ENCODE results near the gene NPIPA1.
"Not testable (repeated sequence)": the region's sequence is repeated elsewhere in the genome, so short reads cannot be mapped to it uniquely, and the experiment has no call there.

Gene NPIPA1

GRCh38 chr16:14989291-14990281 lies 52.3 kb downstream of the NPIPA1 start:
- not testable (repeated sequence) for H3K4me3 ChIP-seq (ENCODE audit: low read depth, low read length); H3K4me1 ChIP-seq (ENCODE audit: control insufficient read depth, insufficient read depth, low read length); H3K9me3 ChIP-seq (ENCODE audit: control insufficient read depth, insufficient read depth, low read length); H3K9ac ChIP-seq (ENCODE audit: low read depth, low read length); H3K27me3 ChIP-seq (ENCODE audit: control insufficient read depth, insufficient read depth, low read length); H3K36me3 ChIP-seq (ENCODE audit: control insufficient read depth, insufficient read depth, low read length)

- H3K9ac ChIP-seq (ENCODE audit: low read depth, low read length); H3K36me3 ChIP-seq (ENCODE audit: control insufficient read depth, insufficient read depth, low read length); H3K4me3 ChIP-seq (ENCODE audit: low read depth, low read length); H3K9me3 ChIP-seq (ENCODE audit: control insufficient read depth, insufficient read depth, low read length); H3K4me1 ChIP-seq (ENCODE audit: control insufficient read depth, insufficient read depth, low read length); H3K27me3 ChIP-seq (ENCODE audit: control insufficient read depth, insufficient read depth, low read length): not testable (repeated sequence)
Observed at GRCh38 chr16:14993277-14994151, 56.3 kb downstream of the NPIPA1 start.

GRCh38 chr16:14996702-14997101 lies 59.5 kb downstream of the NPIPA1 start:
- H3K4me1 ChIP-seq (ENCODE audit: control insufficient read depth, insufficient read depth, low read length); H3K4me3 ChIP-seq (ENCODE audit: low read depth, low read length); H3K36me3 ChIP-seq (ENCODE audit: control insufficient read depth, insufficient read depth, low read length); H3K9ac ChIP-seq (ENCODE audit: low read depth, low read length); H3K27me3 ChIP-seq (ENCODE audit: control insufficient read depth, insufficient read depth, low read length); H3K9me3 ChIP-seq (ENCODE audit: control insufficient read depth, insufficient read depth, low read length): not testable (repeated sequence)

- H3K4me3 ChIP-seq (ENCODE audit: low read depth, low read length); H3K9me3 ChIP-seq (ENCODE audit: control insufficient read depth, insufficient read depth, low read length); H3K27me3 ChIP-seq (ENCODE audit: control insufficient read depth, insufficient read depth, low read length); H3K4me1 ChIP-seq (ENCODE audit: control insufficient read depth, insufficient read depth, low read length); H3K36me3 ChIP-seq (ENCODE audit: control insufficient read depth, insufficient read depth, low read length); H3K9ac ChIP-seq (ENCODE audit: low read depth, low read length): not testable (repeated sequence)
Observed at GRCh38 chr16:14998300-14998699, 61.1 kb downstream of the NPIPA1 start.

GRCh38 chr16:14999845-15000244 lies 62.6 kb downstream of the NPIPA1 start:
- H3K36me3 ChIP-seq (ENCODE audit: control insufficient read depth, insufficient read depth, low read length); H3K27me3 ChIP-seq (ENCODE audit: control insufficient read depth, insufficient read depth, low read length); H3K9me3 ChIP-seq (ENCODE audit: control insufficient read depth, insufficient read depth, low read length); H3K9ac ChIP-seq (ENCODE audit: low read depth, low read length); H3K4me1 ChIP-seq (ENCODE audit: control insufficient read depth, insufficient read depth, low read length); H3K4me3 ChIP-seq (ENCODE audit: low read depth, low read length): not testable (repeated sequence)

Measured in iPS-15b (cell line).